AG09309 (cell line): ENCODE data around the gene SKOR1.

Experiments
- DNase-seq: peaks from one replicate; pipeline ENCODE4 v3.0.0-alpha.2; 2010; ENCODE audit warnings: low read depth
- H3K4me3 ChIP-seq: 2 replicates; pipeline ENCODE4 v1.5.1; 2011; ENCODE audit warnings: mild to moderate bottlenecking, low read depth, low read length, moderate library complexity; ENCODE audit not compliant: control insufficient read depth
- CTCF ChIP-seq: IDR thresholded peaks from 2 replicates; pipeline ENCODE4 v1.5.1; 2011; ENCODE audit warnings: mild to moderate bottlenecking, low read depth, low read length, inconsistent platforms; ENCODE audit not compliant: insufficient read depth, control insufficient read depth; ENCODE audit errors: missing control alignments

The SKOR1 gene

GRCh38 chr15:67808821-67809220 is 16.5 kb upstream of the SKOR1 start:
- H3K4me3 ChIP-seq: no peak overlapping the region
- DNase-seq: no peak
- TF ChIP-seq CTCF: no peak

- no peak for TF ChIP-seq CTCF
- H3K4me3 ChIP-seq: no peak overlapping the region
- no peak for DNase-seq
Observed at GRCh38 chr15:67809441-67809840, 15.9 kb upstream of the SKOR1 start.

GRCh38 chr15:67809866-67810265 is 15.4 kb upstream of the SKOR1 start:
- no peak for DNase-seq
- no peak overlapping the region for H3K4me3 ChIP-seq
- no peak for TF ChIP-seq CTCF

GRCh38 chr15:67812241-67812644 is 13.1 kb upstream of the SKOR1 start:
- DNase-seq: no peak
- no peak for TF ChIP-seq CTCF
- H3K4me3 ChIP-seq: no peak overlapping the region

- H3K4me3 ChIP-seq: no peak overlapping the region
- DNase-seq: no peak
- no peak for TF ChIP-seq CTCF
Observed at GRCh38 chr15:67813104-67813634, 12.1 kb upstream of the SKOR1 start.

GRCh38 chr15:67815036-67815592 is 10.2 kb upstream of the SKOR1 start:
- TF ChIP-seq CTCF: no peak
- no peak overlapping the region for H3K4me3 ChIP-seq
- DNase-seq: no peak
